Measurements from ENCODE around the gene STK32A. TPM values are rescaled to one million over a fixed set of nuclear protein-coding genes. Genes with fewer than 3 reads are reported as not detected.
A peak's percentile ranks its signal among the peaks of the same experiment; 100 is the strongest.

The STK32A gene
- total and polyA plus RNA-seq, 2 experiments from 2014 or later: 2.4 to 2.8 TPM

DNA sequence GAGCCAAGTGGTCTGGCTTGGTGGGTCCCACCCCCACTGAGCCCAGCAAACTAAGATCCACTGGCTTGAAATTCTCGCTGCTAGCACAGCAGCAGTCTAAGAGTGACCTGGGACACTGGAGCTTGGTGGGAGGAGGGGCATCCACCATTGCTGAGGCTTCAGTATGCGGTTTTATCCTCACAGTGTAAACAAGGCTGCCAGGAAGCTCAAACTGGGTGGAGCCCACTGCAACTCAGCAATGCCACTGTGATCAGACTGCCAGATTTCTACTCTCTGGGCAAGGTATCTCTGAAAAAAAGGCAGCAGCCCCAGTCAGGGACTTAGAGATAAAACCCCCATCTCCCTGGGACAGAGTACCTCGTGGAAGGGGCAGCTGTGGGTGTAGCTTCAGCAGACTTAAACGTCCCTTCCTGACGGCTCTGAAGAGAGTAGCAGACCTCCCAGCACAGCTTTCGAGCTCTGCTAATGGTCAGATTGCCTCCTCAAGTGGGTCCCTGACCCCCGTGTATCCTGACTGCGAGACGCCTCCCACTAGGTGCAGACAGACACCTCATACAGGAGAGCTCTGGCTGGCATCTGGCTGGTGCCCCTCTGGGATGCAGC lies 18.2 kb upstream of the STK32A start:
- 0 out of 2 replicates have a peak overlapping the region, but pooled peaks have one; percentile 15 for H3K27ac ChIP-seq (ENCODE audit: low read depth)
- H4K20me1 ChIP-seq (replicated peaks; ENCODE audit: insufficient read depth): no peaks in the 10 kb centered on the region
- H3K4me1 ChIP-seq (ENCODE audit: insufficient read depth): peaks cover 13% of the 10 kb centered on the region
- no peaks in the 10 kb centered on the region for H3K9me2 ChIP-seq (ENCODE audit: insufficient read depth)
- DNase-seq (ENCODE audit: low spot score) (peak; percentile 54), ATAC-seq (peak; percentile 97)
- no peaks in the 10 kb centered on the region for H3K79me2 ChIP-seq (replicated peaks; ENCODE audit: insufficient read depth)
- H3K36me3 Mint-ChIP-seq (ENCODE audit: low read depth): no peaks in the 10 kb centered on the region
- no peaks in the 10 kb centered on the region for H3K27me3 ChIP-seq (ENCODE audit: insufficient read depth)
- H3K27ac Mint-ChIP-seq: peak overlapping the region; percentile 81; the same call in 1 of the 2 replicates
- H3K4me3 ChIP-seq: 0 out of 2 replicates have a peak overlapping the region, but pooled peaks have one; percentile 21
- H2AFZ ChIP-seq: peak overlapping the region; percentile 99
- no peaks in the 10 kb centered on the region for H3F3A ChIP-seq (replicated peaks; ENCODE audit: low read depth)
- peak overlapping the region; percentile 63 for H3K4me2 ChIP-seq
- 0 out of 3 replicates have a peak overlapping the region, but pooled peaks have one; percentile 13 for H3K4me3 Mint-ChIP-seq
- H3K27me3 Mint-ChIP-seq (ENCODE audit: insufficient read depth, low read depth, poor library complexity): peaks cover 3% of the 10 kb centered on the region
- no peak for TF ChIP-seq EZH2phosphoT487 (IDR thresholded peaks at IDR 0.05; ENCODE audit: unreplicated experiment)
- TF ChIP-seq, protein P1, sequence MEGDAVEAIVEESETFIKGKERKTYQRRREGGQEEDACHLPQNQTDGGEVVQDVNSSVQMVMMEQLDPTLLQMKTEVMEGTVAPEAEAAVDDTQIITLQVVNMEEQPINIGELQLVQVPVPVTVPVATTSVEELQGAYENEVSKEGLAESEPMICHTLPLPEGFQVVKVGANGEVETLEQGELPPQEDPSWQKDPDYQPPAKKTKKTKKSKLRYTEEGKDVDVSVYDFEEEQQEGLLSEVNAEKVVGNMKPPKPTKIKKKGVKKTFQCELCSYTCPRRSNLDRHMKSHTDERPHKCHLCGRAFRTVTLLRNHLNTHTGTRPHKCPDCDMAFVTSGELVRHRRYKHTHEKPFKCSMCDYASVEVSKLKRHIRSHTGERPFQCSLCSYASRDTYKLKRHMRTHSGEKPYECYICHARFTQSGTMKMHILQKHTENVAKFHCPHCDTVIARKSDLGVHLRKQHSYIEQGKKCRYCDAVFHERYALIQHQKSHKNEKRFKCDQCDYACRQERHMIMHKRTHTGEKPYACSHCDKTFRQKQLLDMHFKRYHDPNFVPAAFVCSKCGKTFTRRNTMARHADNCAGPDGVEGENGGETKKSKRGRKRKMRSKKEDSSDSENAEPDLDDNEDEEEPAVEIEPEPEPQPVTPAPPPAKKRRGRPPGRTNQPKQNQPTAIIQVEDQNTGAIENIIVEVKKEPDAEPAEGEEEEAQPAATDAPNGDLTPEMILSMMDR (conservative IDR thresholded peaks at IDR 0.05; ENCODE audit: low read depth in 2 of 2): no peak
- no peak for TF ChIP-seq ETS1 (IDR thresholded peaks at IDR 0.05)
- TF ChIP-seq ZNF114 (CRISPR knock-in tag; IDR thresholded peaks at IDR 0.05): no peak
- no peak for TF ChIP-seq CREB1 (CRISPR knock-in tag; IDR thresholded peaks at IDR 0.05; ENCODE audit: low read depth)
- no peak for TF ChIP-seq STAT1 (IDR thresholded peaks at IDR 0.05; ENCODE audit: unreplicated experiment)
- no peak for TF ChIP-seq NANOG (IDR thresholded peaks at IDR 0.05; ENCODE audit: borderline replicate concordance)
- TF ChIP-seq, protein P2, sequence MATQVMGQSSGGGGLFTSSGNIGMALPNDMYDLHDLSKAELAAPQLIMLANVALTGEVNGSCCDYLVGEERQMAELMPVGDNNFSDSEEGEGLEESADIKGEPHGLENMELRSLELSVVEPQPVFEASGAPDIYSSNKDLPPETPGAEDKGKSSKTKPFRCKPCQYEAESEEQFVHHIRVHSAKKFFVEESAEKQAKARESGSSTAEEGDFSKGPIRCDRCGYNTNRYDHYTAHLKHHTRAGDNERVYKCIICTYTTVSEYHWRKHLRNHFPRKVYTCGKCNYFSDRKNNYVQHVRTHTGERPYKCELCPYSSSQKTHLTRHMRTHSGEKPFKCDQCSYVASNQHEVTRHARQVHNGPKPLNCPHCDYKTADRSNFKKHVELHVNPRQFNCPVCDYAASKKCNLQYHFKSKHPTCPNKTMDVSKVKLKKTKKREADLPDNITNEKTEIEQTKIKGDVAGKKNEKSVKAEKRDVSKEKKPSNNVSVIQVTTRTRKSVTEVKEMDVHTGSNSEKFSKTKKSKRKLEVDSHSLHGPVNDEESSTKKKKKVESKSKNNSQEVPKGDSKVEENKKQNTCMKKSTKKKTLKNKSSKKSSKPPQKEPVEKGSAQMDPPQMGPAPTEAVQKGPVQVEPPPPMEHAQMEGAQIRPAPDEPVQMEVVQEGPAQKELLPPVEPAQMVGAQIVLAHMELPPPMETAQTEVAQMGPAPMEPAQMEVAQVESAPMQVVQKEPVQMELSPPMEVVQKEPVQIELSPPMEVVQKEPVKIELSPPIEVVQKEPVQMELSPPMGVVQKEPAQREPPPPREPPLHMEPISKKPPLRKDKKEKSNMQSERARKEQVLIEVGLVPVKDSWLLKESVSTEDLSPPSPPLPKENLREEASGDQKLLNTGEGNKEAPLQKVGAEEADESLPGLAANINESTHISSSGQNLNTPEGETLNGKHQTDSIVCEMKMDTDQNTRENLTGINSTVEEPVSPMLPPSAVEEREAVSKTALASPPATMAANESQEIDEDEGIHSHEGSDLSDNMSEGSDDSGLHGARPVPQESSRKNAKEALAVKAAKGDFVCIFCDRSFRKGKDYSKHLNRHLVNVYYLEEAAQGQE (IDR thresholded peaks at IDR 0.05; ENCODE audit: unreplicated experiment): no peak
- TF ChIP-seq ZNF331 (CRISPR knock-in tag; IDR thresholded peaks at IDR 0.05; ENCODE audit: low read depth): no peak
- TF ChIP-seq, protein P3, sequence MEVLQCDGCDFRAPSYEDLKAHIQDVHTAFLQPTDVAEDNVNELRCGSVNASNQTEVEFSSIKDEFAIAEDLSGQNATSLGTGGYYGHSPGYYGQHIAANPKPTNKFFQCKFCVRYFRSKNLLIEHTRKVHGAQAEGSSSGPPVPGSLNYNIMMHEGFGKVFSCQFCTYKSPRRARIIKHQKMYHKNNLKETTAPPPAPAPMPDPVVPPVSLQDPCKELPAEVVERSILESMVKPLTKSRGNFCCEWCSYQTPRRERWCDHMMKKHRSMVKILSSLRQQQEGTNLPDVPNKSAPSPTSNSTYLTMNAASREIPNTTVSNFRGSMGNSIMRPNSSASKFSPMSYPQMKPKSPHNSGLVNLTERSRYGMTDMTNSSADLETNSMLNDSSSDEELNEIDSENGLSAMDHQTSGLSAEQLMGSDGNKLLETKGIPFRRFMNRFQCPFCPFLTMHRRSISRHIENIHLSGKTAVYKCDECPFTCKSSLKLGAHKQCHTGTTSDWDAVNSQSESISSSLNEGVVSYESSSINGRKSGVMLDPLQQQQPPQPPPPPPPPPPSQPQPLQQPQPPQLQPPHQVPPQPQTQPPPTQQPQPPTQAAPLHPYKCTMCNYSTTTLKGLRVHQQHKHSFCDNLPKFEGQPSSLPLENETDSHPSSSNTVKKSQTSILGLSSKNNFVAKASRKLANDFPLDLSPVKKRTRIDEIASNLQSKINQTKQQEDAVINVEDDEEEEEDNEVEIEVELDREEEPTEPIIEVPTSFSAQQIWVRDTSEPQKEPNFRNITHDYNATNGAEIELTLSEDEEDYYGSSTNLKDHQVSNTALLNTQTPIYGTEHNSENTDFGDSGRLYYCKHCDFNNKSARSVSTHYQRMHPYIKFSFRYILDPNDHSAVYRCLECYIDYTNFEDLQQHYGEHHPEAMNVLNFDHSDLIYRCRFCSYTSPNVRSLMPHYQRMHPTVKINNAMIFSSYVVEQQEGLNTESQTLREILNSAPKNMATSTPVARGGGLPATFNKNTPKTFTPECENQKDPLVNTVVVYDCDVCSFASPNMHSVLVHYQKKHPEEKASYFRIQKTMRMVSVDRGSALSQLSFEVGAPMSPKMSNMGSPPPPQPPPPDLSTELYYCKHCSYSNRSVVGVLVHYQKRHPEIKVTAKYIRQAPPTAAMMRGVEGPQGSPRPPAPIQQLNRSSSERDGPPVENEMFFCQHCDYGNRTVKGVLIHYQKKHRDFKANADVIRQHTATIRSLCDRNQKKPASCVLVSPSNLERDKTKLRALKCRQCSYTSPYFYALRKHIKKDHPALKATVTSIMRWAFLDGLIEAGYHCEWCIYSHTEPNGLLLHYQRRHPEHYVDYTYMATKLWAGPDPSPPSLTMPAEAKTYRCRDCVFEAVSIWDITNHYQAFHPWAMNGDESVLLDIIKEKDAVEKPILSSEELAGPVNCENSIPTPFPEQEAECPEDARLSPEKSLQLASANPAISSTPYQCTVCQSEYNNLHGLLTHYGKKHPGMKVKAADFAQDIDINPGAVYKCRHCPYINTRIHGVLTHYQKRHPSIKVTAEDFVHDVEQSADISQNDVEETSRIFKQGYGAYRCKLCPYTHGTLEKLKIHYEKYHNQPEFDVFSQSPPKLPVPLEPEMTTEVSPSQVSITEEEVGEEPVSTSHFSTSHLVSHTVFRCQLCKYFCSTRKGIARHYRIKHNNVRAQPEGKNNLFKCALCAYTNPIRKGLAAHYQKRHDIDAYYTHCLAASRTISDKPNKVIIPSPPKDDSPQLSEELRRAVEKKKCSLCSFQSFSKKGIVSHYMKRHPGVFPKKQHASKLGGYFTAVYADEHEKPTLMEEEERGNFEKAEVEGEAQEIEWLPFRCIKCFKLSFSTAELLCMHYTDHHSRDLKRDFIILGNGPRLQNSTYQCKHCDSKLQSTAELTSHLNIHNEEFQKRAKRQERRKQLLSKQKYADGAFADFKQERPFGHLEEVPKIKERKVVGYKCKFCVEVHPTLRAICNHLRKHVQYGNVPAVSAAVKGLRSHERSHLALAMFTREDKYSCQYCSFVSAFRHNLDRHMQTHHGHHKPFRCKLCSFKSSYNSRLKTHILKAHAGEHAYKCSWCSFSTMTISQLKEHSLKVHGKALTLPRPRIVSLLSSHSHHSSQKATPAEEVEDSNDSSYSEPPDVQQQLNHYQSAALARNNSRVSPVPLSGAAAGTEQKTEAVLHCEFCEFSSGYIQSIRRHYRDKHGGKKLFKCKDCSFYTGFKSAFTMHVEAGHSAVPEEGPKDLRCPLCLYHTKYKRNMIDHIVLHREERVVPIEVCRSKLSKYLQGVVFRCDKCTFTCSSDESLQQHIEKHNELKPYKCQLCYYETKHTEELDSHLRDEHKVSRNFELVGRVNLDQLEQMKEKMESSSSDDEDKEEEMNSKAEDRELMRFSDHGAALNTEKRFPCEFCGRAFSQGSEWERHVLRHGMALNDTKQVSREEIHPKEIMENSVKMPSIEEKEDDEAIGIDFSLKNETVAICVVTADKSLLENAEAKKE (CRISPR knock-in tag; IDR thresholded peaks at IDR 0.05): no peak
- no peak for TF ChIP-seq POLR2AphosphoS5 (IDR thresholded peaks at IDR 0.05; ENCODE audit: low read depth)
- TF ChIP-seq JUNB (IDR thresholded peaks at IDR 0.05; ENCODE audit: unreplicated experiment): no peak
- no peaks in the 10 kb centered on the region for H3K36me3 ChIP-seq (ENCODE audit: insufficient read depth)
- no peaks in the 10 kb centered on the region for H3K9me3 Mint-ChIP-seq
- peaks cover 14% of the 10 kb centered on the region for H3K4me1 Mint-ChIP-seq
